ENCODE data around the gene RBM46. TPM values are rescaled to one million over a fixed set of nuclear protein-coding genes. Genes with fewer than 3 reads are reported as not detected.

The RBM46 gene
- total and polyA plus RNA-seq, 2 donors from 2014 or later, result not detected

DNA sequence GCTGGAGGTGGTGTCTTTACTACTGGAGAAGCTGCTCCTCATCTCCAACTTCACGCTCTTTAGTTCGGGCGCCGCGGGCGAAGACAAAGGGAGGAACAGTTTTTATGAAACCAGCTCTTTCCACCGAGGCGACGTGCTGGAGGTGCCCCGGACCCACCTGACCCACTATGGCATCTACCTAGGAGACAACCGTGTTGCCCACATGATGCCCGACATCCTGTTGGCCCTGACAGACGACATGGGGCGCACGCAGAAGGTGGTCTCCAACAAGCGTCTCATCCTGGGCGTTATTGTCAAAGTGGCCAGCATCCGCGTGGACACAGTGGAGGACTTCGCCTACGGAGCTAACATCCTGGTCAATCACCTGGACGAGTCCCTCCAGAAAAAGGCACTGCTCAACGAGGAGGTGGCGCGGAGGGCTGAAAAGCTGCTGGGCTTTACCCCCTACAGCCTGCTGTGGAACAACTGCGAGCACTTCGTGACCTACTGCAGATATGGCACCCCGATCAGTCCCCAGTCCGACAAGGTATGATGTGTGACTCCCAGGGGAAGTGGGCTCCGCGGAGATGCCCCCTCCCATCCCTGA is 36.6 kb upstream of the RBM46 start:
- Histone ChIP-seq H3K36me3 (ENCODE audit: control insufficient read depth in 2 of 3, insufficient read depth in 3 of 3, low read length in 3 of 3) (no peaks in the 10 kb centered on the region), H3K4me1 (ENCODE audit: control insufficient read depth in 2 of 3, insufficient read depth in 2 of 3, low read depth in 1 of 3, low read length in 3 of 3) (peaks cover 0 to 8% (median 0%) of the 10 kb centered on the region in 3 donors), H3K9me3 (ENCODE audit: control insufficient read depth in 2 of 3, insufficient read depth in 1 of 3, low read length in 3 of 3) (no peaks in the 10 kb centered on the region), H3K27me3 (ENCODE audit: control insufficient read depth, insufficient read depth, low read length) (peaks cover 42% of the 10 kb centered on the region), H3K4me3 (ENCODE audit: low read length in 3 of 3) (peak overlapping the region; percentile 41 to 70 (median 52)), H3K27ac (ENCODE audit: low read depth in 2 of 2, low read length in 2 of 2) (no peak overlapping the region), H3K9ac (ENCODE audit: low read length in 3 of 3) (no peak overlapping the region)
- TF ChIP-seq, protein P1, sequence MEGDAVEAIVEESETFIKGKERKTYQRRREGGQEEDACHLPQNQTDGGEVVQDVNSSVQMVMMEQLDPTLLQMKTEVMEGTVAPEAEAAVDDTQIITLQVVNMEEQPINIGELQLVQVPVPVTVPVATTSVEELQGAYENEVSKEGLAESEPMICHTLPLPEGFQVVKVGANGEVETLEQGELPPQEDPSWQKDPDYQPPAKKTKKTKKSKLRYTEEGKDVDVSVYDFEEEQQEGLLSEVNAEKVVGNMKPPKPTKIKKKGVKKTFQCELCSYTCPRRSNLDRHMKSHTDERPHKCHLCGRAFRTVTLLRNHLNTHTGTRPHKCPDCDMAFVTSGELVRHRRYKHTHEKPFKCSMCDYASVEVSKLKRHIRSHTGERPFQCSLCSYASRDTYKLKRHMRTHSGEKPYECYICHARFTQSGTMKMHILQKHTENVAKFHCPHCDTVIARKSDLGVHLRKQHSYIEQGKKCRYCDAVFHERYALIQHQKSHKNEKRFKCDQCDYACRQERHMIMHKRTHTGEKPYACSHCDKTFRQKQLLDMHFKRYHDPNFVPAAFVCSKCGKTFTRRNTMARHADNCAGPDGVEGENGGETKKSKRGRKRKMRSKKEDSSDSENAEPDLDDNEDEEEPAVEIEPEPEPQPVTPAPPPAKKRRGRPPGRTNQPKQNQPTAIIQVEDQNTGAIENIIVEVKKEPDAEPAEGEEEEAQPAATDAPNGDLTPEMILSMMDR (IDR thresholded peaks at IDR 0.05; ENCODE audit: borderline replicate concordance, extremely low read depth, insufficient read depth), result no peak
- peak in 1 of 5 donors; percentile 51 for DNase-seq
- no peak for FAIRE-seq
- intact Hi-C loops (cut with DNase I), result no loop called here

DNA sequence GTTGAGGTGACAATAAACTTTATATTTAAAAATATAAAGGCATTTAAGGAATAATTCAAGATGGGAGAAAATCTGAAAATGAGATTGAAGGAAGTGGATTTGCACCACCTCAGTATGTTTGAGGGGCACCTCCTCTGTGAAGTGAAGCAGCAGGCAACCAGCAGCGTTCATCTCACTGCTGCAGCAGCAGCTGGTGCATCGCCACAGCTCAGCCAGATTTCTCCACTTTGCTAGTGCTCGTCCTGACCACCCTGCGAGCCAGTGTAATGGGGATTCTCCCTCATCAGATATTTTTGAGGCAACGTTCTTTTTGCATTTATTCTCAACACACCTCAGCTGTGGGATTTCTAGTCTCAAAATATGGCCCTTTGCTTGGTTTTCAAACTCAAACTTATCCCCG is 23.4 kb upstream of the RBM46 start:
- Histone ChIP-seq H3K27me3 (ENCODE audit: control insufficient read depth, insufficient read depth, low read length) (no peaks in the 10 kb centered on the region), H3K4me3 (ENCODE audit: low read length in 3 of 3) (no peak overlapping the region), H3K9ac (ENCODE audit: low read length in 3 of 3) (no peak overlapping the region), H3K4me1 (ENCODE audit: control insufficient read depth in 2 of 3, insufficient read depth in 2 of 3, low read depth in 1 of 3, low read length in 3 of 3) (no peaks in the 10 kb centered on the region), H3K36me3 (ENCODE audit: control insufficient read depth in 2 of 3, insufficient read depth in 3 of 3, low read length in 3 of 3) (no peaks in the 10 kb centered on the region), H3K27ac (ENCODE audit: low read depth in 2 of 2, low read length in 2 of 2) (no peak overlapping the region), H3K9me3 (ENCODE audit: control insufficient read depth in 2 of 3, insufficient read depth in 1 of 3, low read length in 3 of 3) (no peaks in the 10 kb centered on the region)
- no peak for DNase-seq
- TF ChIP-seq, protein P1 (IDR thresholded peaks at IDR 0.05; ENCODE audit: borderline replicate concordance, extremely low read depth, insufficient read depth), result no peak
- FAIRE-seq, result no peak
- intact Hi-C loops (cut with DNase I), result no loop called here

DNA sequence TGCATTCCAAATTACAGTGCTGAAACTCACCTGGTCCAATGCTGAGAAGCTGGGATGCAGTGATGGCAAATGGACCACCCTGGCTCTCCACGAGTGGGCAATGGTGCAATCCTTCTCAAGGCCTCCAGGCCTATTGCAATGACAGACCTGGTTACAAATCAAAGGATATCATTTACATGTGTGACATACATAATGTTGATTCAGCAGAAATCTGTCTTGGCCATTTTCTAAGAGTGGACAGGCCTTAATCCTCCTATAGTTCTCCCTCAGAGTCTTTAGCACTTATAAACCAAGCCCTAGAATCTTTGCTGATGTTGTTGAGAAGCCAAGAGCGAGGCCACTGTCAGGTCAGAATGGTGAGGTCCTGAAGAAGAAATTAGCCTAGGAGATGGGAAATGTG is 20.2 kb upstream of the RBM46 start:
- Histone ChIP-seq H3K9ac (ENCODE audit: low read length in 3 of 3) (no peak overlapping the region), H3K27ac (ENCODE audit: low read depth in 2 of 2, low read length in 2 of 2) (no peak overlapping the region), H3K27me3 (ENCODE audit: control insufficient read depth, insufficient read depth, low read length) (no peaks in the 10 kb centered on the region), H3K4me3 (ENCODE audit: low read length in 3 of 3) (no peak overlapping the region), H3K4me1 (ENCODE audit: control insufficient read depth in 2 of 3, insufficient read depth in 2 of 3, low read depth in 1 of 3, low read length in 3 of 3) (no peaks in the 10 kb centered on the region), H3K9me3 (ENCODE audit: control insufficient read depth in 2 of 3, insufficient read depth in 1 of 3, low read length in 3 of 3) (no peaks in the 10 kb centered on the region), H3K36me3 (ENCODE audit: control insufficient read depth in 2 of 3, insufficient read depth in 3 of 3, low read length in 3 of 3) (no peaks in the 10 kb centered on the region)
- DNase-seq, result no peak
- no peak for FAIRE-seq
- intact Hi-C loops (cut with DNase I), result no loop called here
- TF ChIP-seq, protein P1 (IDR thresholded peaks at IDR 0.05; ENCODE audit: borderline replicate concordance, extremely low read depth, insufficient read depth), result no peak

DNA sequence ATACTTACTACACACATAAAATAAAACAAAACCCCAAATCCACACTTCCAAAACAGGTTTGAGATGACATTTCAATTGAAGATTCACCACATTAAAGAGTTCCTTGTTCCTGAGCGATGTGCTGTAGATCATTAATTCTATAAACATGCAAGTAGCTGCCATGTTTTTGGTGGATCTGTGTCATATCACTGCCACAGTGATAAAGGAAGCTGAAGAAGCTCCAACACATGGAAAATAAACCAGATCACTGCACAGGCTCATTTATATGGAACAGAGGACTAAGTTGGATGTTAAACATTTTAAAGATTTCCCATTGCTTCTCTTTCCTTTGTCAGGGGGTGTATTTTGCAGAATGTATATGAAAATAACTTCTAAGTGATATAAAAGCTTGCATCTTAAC is 2.8 kb upstream of the RBM46 start:
- H3K36me3 ChIP-seq (ENCODE audit: control insufficient read depth in 2 of 3, insufficient read depth in 3 of 3, low read length in 3 of 3), result no peaks in the 10 kb centered on the region
- H3K27ac ChIP-seq (ENCODE audit: low read depth in 2 of 2, low read length in 2 of 2), result no peak overlapping the region
- FAIRE-seq, result no peak
- no peaks in the 10 kb centered on the region for H3K27me3 ChIP-seq (ENCODE audit: control insufficient read depth, insufficient read depth, low read length)
- intact Hi-C loops (cut with DNase I), result no loop called here
- TF ChIP-seq, protein P1 (IDR thresholded peaks at IDR 0.05; ENCODE audit: borderline replicate concordance, extremely low read depth, insufficient read depth), result no peak
- H3K9ac ChIP-seq (ENCODE audit: low read length in 3 of 3), result no peak overlapping the region
- no peaks in the 10 kb centered on the region for H3K9me3 ChIP-seq (ENCODE audit: control insufficient read depth in 2 of 3, insufficient read depth in 1 of 3, low read length in 3 of 3)
- no peak overlapping the region for H3K4me3 ChIP-seq (ENCODE audit: low read length in 3 of 3)
- no peaks in the 10 kb centered on the region for H3K4me1 ChIP-seq (ENCODE audit: control insufficient read depth in 2 of 3, insufficient read depth in 2 of 3, low read depth in 1 of 3, low read length in 3 of 3)
- no peak for DNase-seq

Data from kidney (tissue), 14 donors.